HS-27A (cell line): ENCODE measurements around the gene TESK2.
"Not testable (repeated sequence)": the region's sequence is repeated elsewhere in the genome, so short reads cannot be mapped to it uniquely, and the experiment has no call there.

Experiments
- DNase-seq: peaks from one replicate; pipeline ENCODE4 v3.0.0-alpha.2; 2012; ENCODE audit warnings: low read depth, missing footprints

Gene TESK2

GRCh38 chr1:45510036-45510971 lies 19.3 kb upstream of the TESK2 start:
- no peak for DNase-seq

GRCh38 chr1:45508295-45509151 lies 17.6 kb upstream of the TESK2 start:
- DNase-seq, result no peak

DNA sequence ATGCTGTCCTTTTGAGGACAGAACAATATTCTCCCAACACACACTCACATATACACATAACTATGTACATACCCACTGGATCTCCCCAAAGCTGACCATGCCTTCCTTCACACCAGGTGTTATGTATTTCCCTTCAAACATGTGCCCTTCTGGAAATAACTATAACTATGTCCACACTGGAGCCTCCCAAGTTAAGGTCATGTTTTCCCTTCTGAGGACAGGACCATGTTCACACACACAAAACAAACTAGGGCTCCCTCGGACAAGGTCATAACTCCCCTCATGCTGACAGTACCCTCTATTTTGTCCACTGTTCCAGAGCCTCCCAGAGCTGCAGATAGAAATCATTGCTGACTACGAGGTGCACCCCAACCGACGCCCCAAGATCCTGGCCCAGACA lies 16.9 kb upstream of the TESK2 start:
- no peak for DNase-seq

DNA sequence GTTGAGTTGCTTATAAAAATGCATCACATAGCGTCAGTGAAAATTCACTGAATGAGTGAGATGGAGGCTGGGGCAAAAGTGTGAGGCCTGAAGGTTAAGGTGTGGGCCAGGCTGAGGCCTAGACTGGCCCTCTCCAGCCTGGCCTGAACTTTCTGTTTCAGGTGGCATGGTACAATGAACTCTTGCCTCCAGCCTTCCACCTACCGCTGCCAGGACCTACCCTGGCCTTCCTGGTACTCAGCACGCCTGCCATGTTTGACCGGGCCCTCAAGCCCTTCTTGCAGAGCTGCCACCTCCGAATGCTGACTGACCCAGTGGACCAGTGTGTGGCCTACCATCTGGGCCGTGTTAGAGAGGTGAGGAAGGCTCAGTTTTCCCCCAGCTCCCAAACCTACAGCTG lies 16.2 kb upstream of the TESK2 start:
- DNase-seq, result no peak

- no peak for DNase-seq
Observed at GRCh38 chr1:45503462-45504360, 12.7 kb upstream of the TESK2 start.

GRCh38 chr1:45501505-45501859 lies 10.5 kb upstream of the TESK2 start:
- no peak for DNase-seq

- no peak for DNase-seq
Observed at GRCh38 chr1:45499415-45499769, 8.4 kb upstream of the TESK2 start.

GRCh38 chr1:45498279-45498678 lies 7.3 kb upstream of the TESK2 start:
- DNase-seq, result no peak

GRCh38 chr1:45493116-45493697 lies 2.2 kb upstream of the TESK2 start:
- no peak for DNase-seq

- no peak for DNase-seq
Observed at GRCh38 chr1:45492691-45493090, 1.7 kb upstream of the TESK2 start.

- no peak for DNase-seq
Observed at GRCh38 chr1:45491487-45492260, 711 bp upstream of the TESK2 start.

GRCh38 chr1:45490121-45490625 lies 790 bp downstream of the TESK2 start:
- DNase-seq, result no peak

DNA sequence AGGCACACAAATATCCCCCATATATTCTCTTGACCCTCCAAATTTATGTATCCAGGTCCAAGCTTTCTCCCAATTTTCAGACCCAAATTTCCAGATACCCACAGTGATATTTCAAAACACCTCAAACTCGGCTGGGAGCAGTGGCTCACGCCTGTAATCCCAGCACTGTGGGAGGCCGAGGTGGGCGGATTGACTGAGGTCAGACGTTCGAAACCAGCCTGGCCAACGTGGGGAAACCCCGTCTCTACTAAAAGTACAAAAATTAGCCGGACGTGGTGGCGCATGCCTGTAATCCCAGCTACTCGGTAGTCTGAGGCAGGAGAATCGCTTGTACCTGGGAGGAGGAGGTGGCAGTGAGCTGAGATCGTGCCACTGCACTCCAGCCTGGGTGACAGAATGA lies 1.6 kb downstream of the TESK2 start:
- DNase-seq, result not testable (repeated sequence)

GRCh38 chr1:45488666-45489377 lies 2.1 kb downstream of the TESK2 start:
- DNase-seq, result no peak

- DNase-seq, result no peak
Observed at GRCh38 chr1:45485949-45486348, 5.0 kb downstream of the TESK2 start.

DNA sequence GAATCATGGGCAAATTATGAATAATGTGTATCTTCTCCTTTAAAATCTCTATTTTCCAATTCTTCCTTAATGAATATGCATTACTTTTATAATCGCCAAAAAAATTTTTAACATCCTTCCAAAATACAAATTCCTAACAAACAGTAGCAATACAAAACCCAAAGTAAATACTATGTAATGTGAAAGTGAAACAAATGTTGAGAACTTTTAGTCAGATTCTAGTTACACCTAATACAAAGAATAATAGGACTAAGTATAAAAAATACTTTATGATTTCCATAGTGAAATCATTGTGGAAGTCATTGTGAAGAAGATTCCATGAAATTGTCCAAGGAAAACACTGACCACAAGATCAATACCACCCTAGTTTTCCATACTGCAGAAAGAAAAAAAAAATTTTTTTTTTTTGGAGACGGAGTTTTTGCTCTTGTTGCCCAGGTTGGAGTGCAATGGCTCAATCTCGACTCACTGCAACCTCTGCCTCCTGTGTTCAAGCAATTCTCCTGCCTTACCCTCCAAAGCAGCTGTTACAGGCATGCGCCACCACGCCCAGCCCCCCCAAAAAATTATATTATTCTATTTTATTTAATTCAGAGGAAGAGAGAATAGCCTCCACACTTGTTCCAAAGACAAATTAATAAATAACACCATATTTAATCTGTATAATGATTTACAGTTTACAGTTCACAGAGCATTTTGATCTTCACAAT lies 11.8 kb downstream of the TESK2 start:
- DNase-seq, result no peak

DNA sequence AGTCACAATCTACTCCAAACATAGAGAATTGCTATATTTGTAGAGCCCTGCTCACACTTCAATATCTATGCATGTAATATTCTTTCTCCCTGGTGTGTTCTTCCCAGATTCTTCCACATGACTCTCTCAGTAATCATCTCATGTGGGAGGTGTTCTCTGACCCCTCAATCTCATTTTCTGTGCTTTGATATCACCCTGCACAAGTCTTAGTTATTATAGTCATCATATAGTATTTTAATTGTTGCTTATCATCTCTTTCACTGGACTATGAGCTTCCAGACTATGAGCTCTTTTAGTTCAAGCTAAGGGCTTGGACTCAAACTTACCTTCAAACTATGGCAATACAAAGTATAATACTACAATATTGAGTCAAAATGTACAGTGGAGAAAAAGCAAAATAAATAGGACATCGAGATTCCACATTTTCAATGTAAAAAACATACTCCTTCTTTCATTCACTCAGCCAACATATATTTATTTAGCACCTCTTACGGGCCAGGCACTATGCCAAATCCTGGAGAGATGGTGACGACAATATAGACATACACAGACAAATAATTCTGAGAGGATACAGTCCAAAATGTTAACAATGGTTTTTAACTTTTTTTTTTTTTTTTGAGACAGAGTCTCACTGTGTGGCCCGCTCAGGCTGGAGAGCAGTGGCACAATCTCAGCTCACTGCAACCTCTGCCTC lies 12.7 kb downstream of the TESK2 start:
- DNase-seq, result no peak

- DNase-seq, result no peak
Observed at GRCh38 chr1:45477646-45478045, 13.3 kb downstream of the TESK2 start.

GRCh38 chr1:45474194-45474593 lies 16.8 kb downstream of the TESK2 start:
- DNase-seq, result not testable (repeated sequence)
